ENCODE data around the gene MPC1. TPM values are rescaled to one million over a fixed set of nuclear protein-coding genes. Genes with fewer than 3 reads are reported as not detected.
"Not testable (repeated sequence)": the region's sequence is repeated elsewhere in the genome, so short reads cannot be mapped to it uniquely, and the experiment has no call there.

MPC1 gene
- total RNA-seq, 2 donors from 2014 or later = 93.7 to 144 TPM

DNA sequence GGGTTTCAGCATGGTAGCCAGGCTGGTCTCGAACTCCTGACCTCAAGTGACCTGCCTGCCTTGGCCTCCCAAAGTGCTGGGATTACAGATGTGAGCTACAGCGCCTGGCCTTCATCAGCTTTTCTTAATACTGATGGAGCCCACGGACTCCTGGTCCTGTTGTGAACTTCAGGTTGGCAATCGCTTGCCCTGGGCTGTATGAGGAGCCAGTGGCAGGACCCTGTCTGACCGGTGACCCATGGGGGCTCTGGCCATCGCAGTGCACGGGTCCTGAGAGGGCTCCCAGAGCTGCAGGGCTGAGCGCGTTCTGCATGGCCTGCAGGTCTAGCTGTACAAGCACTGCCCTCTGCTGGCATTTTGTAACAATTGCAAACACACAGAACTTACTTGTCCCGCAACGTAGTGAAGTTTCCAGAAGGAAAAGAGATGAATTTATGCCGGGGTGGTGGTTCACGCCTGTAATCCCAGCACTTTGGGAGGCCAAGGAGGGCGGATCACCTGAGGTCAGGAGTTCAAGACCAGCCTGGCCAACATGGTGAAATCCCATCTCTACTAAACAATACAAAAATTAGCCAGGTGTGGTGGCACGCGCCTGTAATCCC, 18.0 kb upstream of the MPC1 start:
- not testable (repeated sequence) for H3K9ac ChIP-seq (ENCODE audit: low read depth in 2 of 2, low read length in 2 of 2); H3K4me1 ChIP-seq; H3K36me3 ChIP-seq; H3K27ac ChIP-seq; H3K9me3 ChIP-seq; H3K4me3 ChIP-seq; H3K27me3 ChIP-seq
- TF ChIP-seq, protein P1, sequence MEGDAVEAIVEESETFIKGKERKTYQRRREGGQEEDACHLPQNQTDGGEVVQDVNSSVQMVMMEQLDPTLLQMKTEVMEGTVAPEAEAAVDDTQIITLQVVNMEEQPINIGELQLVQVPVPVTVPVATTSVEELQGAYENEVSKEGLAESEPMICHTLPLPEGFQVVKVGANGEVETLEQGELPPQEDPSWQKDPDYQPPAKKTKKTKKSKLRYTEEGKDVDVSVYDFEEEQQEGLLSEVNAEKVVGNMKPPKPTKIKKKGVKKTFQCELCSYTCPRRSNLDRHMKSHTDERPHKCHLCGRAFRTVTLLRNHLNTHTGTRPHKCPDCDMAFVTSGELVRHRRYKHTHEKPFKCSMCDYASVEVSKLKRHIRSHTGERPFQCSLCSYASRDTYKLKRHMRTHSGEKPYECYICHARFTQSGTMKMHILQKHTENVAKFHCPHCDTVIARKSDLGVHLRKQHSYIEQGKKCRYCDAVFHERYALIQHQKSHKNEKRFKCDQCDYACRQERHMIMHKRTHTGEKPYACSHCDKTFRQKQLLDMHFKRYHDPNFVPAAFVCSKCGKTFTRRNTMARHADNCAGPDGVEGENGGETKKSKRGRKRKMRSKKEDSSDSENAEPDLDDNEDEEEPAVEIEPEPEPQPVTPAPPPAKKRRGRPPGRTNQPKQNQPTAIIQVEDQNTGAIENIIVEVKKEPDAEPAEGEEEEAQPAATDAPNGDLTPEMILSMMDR (IDR thresholded peaks at IDR 0.05) = peak; percentile 75
- intact Hi-C loops (cut with DNase I) = loop anchor here (5.0 kb wide), 1 partner anchor 88 kb away; no protein-coding TSS in a partner anchor
- peak; percentile 61 for DNase-seq

DNA sequence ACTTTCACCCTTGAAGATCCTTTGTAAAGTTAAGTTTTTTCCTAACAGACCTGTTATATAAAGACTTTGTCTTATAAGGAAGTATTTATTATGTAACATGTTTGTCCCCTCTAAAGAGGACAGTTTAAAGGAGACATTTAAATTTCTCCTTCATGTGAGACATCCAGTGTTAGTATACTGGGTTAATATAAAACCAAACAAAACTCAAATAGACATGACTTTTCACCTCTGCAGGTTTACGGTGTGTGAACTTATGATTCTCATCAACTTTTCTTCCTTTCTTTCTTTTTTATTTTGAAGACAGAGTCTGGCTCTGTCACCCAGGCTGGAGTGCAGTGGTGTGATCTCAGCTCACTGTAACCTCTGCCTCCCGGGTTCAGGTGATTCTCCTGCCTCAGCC, 17.4 kb upstream of the MPC1 start:
- Histone ChIP-seq H3K9me3 (no peaks in the 10 kb centered on the region), H3K27me3 (no peaks in the 10 kb centered on the region), H3K36me3 (no peaks in the 10 kb centered on the region), H3K4me1 (no peaks in the 10 kb centered on the region), H3K9ac (ENCODE audit: low read depth in 2 of 2, low read length in 2 of 2) (no peak overlapping the region), H3K4me3 (no peak overlapping the region), H3K27ac (no peak overlapping the region)
- intact Hi-C loops (cut with DNase I) = loop anchor here (5.0 kb wide), 1 partner anchor 88 kb away; no protein-coding TSS in a partner anchor
- TF ChIP-seq, protein P1 (IDR thresholded peaks at IDR 0.05) = no peak
- DNase-seq = no peak

DNA sequence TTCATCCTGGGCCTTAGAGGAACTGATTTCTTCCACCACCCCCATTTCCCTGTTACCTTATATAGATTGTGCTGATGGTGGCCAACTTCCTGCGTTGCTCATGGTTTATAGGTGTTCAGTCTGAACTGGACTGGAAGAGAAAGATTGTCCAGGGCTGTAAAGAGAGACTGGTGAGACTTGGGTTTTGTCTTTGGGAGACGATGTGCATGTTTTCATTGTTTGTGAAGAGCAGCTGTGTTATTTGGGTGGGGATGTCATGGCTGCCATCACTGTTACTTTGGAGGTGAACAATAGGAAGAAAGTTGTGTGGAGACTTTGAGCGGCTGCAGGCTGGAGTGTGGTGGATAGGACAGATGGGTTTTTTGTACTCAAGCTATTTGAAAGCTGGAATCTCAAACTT, 15.6 kb upstream of the MPC1 start:
- Histone ChIP-seq H3K4me3 (no peak overlapping the region), H3K9ac (ENCODE audit: low read depth in 2 of 2, low read length in 2 of 2) (no peak overlapping the region), H3K4me1 (no peaks in the 10 kb centered on the region), H3K9me3 (no peaks in the 10 kb centered on the region), H3K27ac (no peak overlapping the region), H3K36me3 (no peaks in the 10 kb centered on the region), H3K27me3 (no peaks in the 10 kb centered on the region)
- intact Hi-C loops (cut with DNase I) = loop anchor here (2.0 kb wide), 1 partner anchor 124 kb away; no protein-coding TSS in a partner anchor
- TF ChIP-seq, protein P1 (IDR thresholded peaks at IDR 0.05) = no peak
- DNase-seq = no peak

DNA sequence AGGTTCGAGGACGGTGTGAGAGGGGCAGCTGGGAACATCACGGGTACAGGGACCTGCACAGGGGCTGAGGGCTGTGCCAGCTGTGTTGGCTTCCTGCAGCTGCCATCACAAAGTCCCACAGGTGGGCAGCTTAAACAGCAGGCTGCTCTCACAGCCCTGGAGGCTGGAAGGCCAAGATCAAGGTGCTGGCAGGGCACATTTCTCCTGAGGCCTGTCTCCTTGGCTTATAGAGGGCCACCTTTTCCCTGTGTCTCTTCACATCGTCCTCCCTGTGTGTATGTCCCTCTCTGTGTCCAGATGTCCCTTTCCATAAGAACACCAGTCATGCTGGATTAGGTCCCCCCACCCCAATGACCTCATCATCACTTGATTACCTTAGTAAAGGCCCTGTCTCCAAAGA, 15.1 kb upstream of the MPC1 start:
- Histone ChIP-seq H3K27me3 (no peaks in the 10 kb centered on the region), H3K4me3 (no peak overlapping the region), H3K9ac (ENCODE audit: low read depth in 2 of 2, low read length in 2 of 2) (no peak overlapping the region), H3K4me1 (no peaks in the 10 kb centered on the region), H3K36me3 (no peaks in the 10 kb centered on the region), H3K27ac (no peak overlapping the region), H3K9me3 (no peaks in the 10 kb centered on the region)
- no peak for DNase-seq
- TF ChIP-seq, protein P1 (IDR thresholded peaks at IDR 0.05) = no peak
- intact Hi-C loops (cut with DNase I) = loop anchor here (2.0 kb wide), 1 partner anchor 123 kb away; no protein-coding TSS in a partner anchor

DNA sequence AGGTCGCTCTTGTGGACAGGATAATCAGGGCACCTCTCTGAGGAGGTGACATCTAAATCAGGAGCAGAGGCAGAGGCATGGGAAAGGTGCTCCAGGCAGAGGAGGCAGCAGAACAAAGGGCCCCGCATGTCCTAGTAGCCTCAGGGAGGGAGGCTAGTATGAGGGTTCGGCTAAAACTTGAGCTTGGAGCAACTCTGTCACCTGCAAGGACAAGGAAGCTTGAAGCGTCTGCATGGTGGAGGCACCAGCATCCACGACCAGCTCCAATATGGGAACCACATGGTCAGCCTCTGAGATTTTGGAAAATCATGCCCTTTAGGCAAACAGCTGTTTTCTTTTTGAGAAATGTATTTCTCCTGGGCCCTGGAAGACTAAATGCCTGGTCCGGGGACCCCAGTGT, 13.0 kb upstream of the MPC1 start:
- no peak overlapping the region for H3K4me3 ChIP-seq
- H3K36me3 ChIP-seq = no peaks in the 10 kb centered on the region
- TF ChIP-seq, protein P1 (IDR thresholded peaks at IDR 0.05) = no peak
- H3K4me1 ChIP-seq = no peaks in the 10 kb centered on the region
- DNase-seq = no peak
- no peaks in the 10 kb centered on the region for H3K27me3 ChIP-seq
- H3K27ac ChIP-seq = no peak overlapping the region
- intact Hi-C loops (cut with DNase I) = no loop called here
- no peaks in the 10 kb centered on the region for H3K9me3 ChIP-seq
- H3K9ac ChIP-seq (ENCODE audit: low read depth in 2 of 2, low read length in 2 of 2) = no peak overlapping the region

Measured in colonic mucosa (tissue), 4 donors.